ENCODE data around the gene NBDY.

- no peak for TF ChIP-seq CTCF (IDR thresholded peaks at IDR 0.05)
- TF ChIP-seq POLR2A (IDR thresholded peaks at IDR 0.05) = no peak
Observed at GRCh38 chrX:56811599-56811998, 82.6 kb downstream of the NBDY start.
